VCaP (cell line): ENCODE results near the gene DHRS2.
A peak's percentile ranks its signal among the peaks of the same experiment; 100 is the strongest.
"Not testable (repeated sequence)": the region's sequence is repeated elsewhere in the genome, so short reads cannot be mapped to it uniquely, and the experiment has no call there.

Experiments
- H3K27ac ChIP-seq: fragments of 450-650 bp; 2 replicates; pipeline ENCODE4 v1.5.1; 2017
- CTCF ChIP-seq: fragments of 450-650 bp; conservative IDR thresholded peaks from 2 replicates; pipeline ENCODE4 v1.5.1; 2017; ENCODE audit warnings: mild to moderate bottlenecking, moderate library complexity

The DHRS2 gene

GRCh38 chr14:23609001-23609400 is 27.2 kb upstream of the DHRS2 start:
- TF ChIP-seq CTCF: no peak
- H3K27ac ChIP-seq: no peak overlapping the region

- not testable (repeated sequence) for H3K27ac ChIP-seq
Observed at GRCh38 chr14:23609411-23610089, 26.6 kb upstream of the DHRS2 start.

DNA sequence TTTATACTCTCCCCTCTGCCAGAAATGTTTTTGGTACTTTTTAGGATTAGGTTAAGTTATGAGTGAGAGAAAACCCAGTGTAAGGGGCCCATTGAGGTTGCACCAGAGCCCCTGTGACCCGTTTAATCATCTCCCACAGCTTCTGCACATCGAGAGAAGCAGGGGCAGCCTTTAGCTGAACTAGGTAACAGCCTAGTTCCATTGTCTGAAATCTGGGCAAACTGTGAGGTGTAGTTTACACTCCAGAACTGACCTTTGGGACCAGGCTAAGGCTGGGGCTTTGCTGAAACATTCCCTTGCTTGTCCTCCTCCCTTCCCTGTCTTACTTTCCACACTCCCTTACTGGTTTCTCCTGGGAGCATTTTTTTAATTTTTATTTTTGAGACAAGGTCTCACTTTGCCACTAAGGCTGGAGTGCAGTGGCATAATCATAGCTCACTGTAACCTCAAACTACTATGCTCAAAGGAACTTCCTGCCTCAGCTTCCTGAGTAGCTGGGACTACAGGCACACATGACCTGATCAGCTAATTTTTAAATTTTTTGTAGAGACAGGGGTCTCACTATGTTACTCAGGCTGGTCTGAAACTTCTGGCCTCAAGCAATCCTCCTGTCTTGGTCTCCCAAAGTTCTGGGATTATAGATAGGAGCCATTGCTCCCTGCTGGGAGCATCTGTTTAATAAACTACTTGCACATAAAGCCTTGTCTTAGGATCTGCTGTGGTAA is 25.9 kb upstream of the DHRS2 start:
- peak overlapping the region; percentile 71; the same call in 1 of the 2 replicates for H3K27ac ChIP-seq
- no peak for TF ChIP-seq CTCF

DNA sequence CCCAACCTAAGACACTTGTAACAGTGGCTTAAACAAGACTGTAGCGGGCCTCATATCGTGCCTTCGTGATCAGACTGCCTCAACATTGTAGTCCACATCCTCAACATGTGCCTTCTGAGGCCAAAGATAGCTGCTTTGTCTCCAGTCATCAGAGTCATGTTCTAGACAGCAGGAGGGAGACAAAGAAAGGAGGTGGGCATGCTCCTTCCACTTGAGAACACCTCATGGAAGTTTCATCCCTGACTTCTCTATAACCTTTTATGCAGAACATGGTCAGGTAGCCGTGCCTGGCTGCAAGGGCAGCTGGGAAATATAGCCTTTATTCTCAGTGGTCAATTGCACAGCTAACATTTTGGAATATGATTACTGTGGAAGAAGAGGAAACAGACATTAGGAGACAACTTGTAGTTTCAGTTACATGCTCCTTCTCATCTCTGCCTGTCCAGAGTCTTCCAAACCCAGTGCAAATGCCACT is 25.3 kb upstream of the DHRS2 start:
- peak overlapping the region; percentile 71 for H3K27ac ChIP-seq

DNA sequence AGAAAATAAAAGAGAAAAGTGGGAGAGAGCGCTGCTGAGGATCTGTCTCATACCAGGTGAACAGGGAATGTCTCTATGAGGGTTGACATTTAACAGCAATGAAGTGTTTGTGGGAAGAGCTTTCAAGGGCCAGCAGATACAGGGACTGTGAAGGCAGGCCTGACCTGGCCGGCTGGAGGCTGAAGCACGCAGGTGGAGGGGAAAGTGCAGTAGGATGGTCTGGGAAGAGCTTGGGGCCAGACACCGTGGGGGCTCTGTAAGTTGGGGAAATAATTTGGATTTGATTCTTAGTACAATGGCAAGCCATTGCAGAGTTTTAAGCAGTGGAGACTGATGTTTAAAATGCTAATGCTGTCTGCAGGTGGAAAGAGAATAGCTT is 23.8 kb upstream of the DHRS2 start:
- peak overlapping the region; percentile 71 for H3K27ac ChIP-seq
- TF ChIP-seq CTCF: no peak

More for the DNA sequence above, 25.3 kb upstream of the DHRS2 start:
- no peak for TF ChIP-seq CTCF

DNA sequence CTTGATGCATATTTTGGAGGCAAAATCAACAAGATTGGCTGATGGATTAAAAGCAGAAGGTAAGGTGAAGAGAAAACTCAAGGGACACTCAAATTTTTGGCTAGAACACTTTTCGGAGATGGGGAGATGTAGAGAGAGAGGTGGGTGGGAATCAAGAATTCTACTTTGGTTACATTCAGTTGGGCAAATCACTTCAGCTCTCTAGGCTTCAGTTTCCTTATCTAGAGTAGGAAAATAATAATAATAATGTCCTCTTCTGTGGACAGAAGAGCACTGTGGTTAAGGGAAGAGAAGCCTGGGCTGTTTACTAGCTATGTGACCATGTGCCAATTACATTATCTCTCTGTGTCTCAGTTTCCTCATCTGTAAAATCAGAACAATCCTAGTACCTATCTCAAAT is 23.4 kb upstream of the DHRS2 start:
- no peak for TF ChIP-seq CTCF
- peak overlapping the region; percentile 71 for H3K27ac ChIP-seq

GRCh38 chr14:23613242-23614070 is 22.7 kb upstream of the DHRS2 start:
- TF ChIP-seq CTCF: no peak
- H3K27ac ChIP-seq: peak overlapping the region; percentile 71
